Measurements from ENCODE around the gene PTBP3. TPM values are rescaled to one million over a fixed set of nuclear protein-coding genes. Genes with fewer than 3 reads are reported as not detected.

Gene PTBP3
- total RNA-seq, 1 donor: 57.0 TPM

GRCh38 chr9:112315331-112316257 is 17.8 kb downstream of the PTBP3 start:
- no peak overlapping the region for H3K4me3 ChIP-seq (ENCODE audit: low read depth, low read length)
- DNase-seq (ENCODE audit: low read depth): no peak
- no peak for TF ChIP-seq CTCF (IDR thresholded peaks at IDR 0.05; ENCODE audit: insufficient read depth, low read depth, low read length)

GRCh38 chr9:112312139-112312538 is 21.3 kb downstream of the PTBP3 start:
- no peak overlapping the region for H3K4me3 ChIP-seq (ENCODE audit: low read depth, low read length)
- no peak for TF ChIP-seq CTCF (IDR thresholded peaks at IDR 0.05; ENCODE audit: insufficient read depth, low read depth, low read length)
- no peak for DNase-seq (ENCODE audit: low read depth)

GRCh38 chr9:112311497-112311896 is 21.9 kb downstream of the PTBP3 start:
- TF ChIP-seq CTCF (IDR thresholded peaks at IDR 0.05; ENCODE audit: insufficient read depth, low read depth, low read length): no peak
- H3K4me3 ChIP-seq (ENCODE audit: low read depth, low read length): no peak overlapping the region
- no peak for DNase-seq (ENCODE audit: low read depth)

- no peak for TF ChIP-seq CTCF (IDR thresholded peaks at IDR 0.05; ENCODE audit: insufficient read depth, low read depth, low read length)
- no peak for DNase-seq (ENCODE audit: low read depth)
Observed at GRCh38 chr9:112310826-112311225, 22.6 kb downstream of the PTBP3 start.

GRCh38 chr9:112308588-112308987 is 24.8 kb downstream of the PTBP3 start:
- no peak for DNase-seq (ENCODE audit: low read depth)
- no peak for TF ChIP-seq CTCF (IDR thresholded peaks at IDR 0.05; ENCODE audit: insufficient read depth, low read depth, low read length)
- no peak overlapping the region for H3K4me3 ChIP-seq (ENCODE audit: low read depth, low read length)

More at GRCh38 chr9:112310826-112311225, 22.6 kb downstream of the PTBP3 start:
- H3K4me3 ChIP-seq (ENCODE audit: low read depth, low read length): no peak overlapping the region

GRCh38 chr9:112301420-112301819 is 32.0 kb downstream of the PTBP3 start:
- DNase-seq (ENCODE audit: low read depth): no peak
- TF ChIP-seq CTCF (IDR thresholded peaks at IDR 0.05; ENCODE audit: insufficient read depth, low read depth, low read length): no peak
- H3K4me3 ChIP-seq (ENCODE audit: low read depth, low read length): no peak overlapping the region

All from fibroblast of villous mesenchyme (primary cell).